ENCODE measurements around the gene P2RY8.

DNA sequence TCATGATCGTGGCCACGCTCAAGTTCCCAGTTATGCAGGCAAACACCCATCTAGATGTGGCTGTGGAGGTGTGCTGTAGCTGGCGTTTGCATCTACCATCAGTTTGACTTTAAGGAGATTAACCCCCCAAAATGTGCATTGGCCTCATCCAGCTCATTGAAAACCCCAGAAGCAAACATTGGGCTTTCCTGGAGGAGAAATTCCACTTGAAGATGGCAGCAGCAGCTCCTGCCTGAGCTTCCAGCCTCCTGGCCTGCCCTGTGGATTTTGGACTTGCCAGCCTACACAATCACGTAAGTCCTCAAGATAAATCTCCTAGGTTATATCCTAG lies 114.9 kb downstream of the P2RY8 start:
- no peak for TF ChIP-seq ZNF274 (IDR thresholded peaks at IDR 0.05; ENCODE audit: low read depth, low read length)
- TF ChIP-seq YY1 (IDR thresholded peaks at IDR 0.05; ENCODE audit: insufficient read depth, insufficient read length), result no peak

Measured in NT2/D1 (cell line).